B cell (primary cell): ENCODE results near the gene KRT75. TPM values are rescaled to one million over a fixed set of nuclear protein-coding genes. Genes with fewer than 3 reads are reported as not detected.

Source experiments
- ATAC-seq: fragments of 200-7000 bp; cut with Tn5 transposase; one replicate; pipeline ENCODE4 v1.10.0; 2021; ENCODE audit warnings: low read depth, mild to moderate bottlenecking, moderate number of reproducible peaks, moderate library complexity
- CTCF ChIA-PET: fragments of 350-600 bp; sonication (Branson Sonifier 250); formaldehyde crosslinking; loops from one replicate; lab custom pipeline; 2021; ENCODE audit warnings: antibody characterized with exemption, inconsistent platforms; lab: Charles Lee
- POLR2A ChIA-PET: fragments of 350-600 bp; sonication (Branson Sonifier 250); formaldehyde crosslinking; loops from one replicate; lab custom pipeline; 2021; ENCODE audit warnings: antibody characterized with exemption; lab: Charles Lee
- DNase-seq: peaks from one replicate; pipeline ENCODE4 v3.0.0; 2013
- H2AFZ ChIP-seq: 2 replicates; pipeline ENCODE4 v1.6.1; 2012; ENCODE audit warnings: mild to moderate bottlenecking, low read depth, low read length; ENCODE audit not compliant: insufficient read depth, poor library complexity, severe bottlenecking
- H3K27ac ChIP-seq, 2 donors: 1 replicate in 1 of 2; 2 replicates in 1 of 2; pipeline ENCODE4 v1.5.1; 2012 to 2013; ENCODE audit warnings: low read length in 2 of 2, mild to moderate bottlenecking in 2 of 2, moderate library complexity in 1 of 2
- H3K27me3 ChIP-seq, 4 experiments: fragments of 200-600 bp in 1 of 4; sonication (generic) in 1 of 4; replicated peaks in 1 of 4; 1 replicate in 2 of 4; 2 replicates in 2 of 4; pipeline versions ENCODE4 v1.6.1 to v1.7.0; 2013 to 2016; ENCODE audit warnings: low read length in 3 of 4, mild to moderate bottlenecking in 2 of 4, mixed read lengths in 1 of 4, moderate library complexity in 1 of 4; ENCODE audit not compliant: insufficient read depth in 4 of 4, control insufficient read depth in 3 of 4; ENCODE audit errors: control extremely low read depth in 1 of 4
- H3K36me3 ChIP-seq, 2 experiments: replicated peaks in 1 of 2; 1 replicate in 1 of 2; 2 replicates in 1 of 2; pipeline versions ENCODE4 v1.6.1 to v1.7.1; 2013; ENCODE audit warnings: low read length in 1 of 2; ENCODE audit not compliant: insufficient read depth in 2 of 2, control insufficient read depth in 1 of 2; ENCODE audit errors: control extremely low read depth in 1 of 2, extremely low read depth in 1 of 2
- H3K4me1 ChIP-seq, 2 donors: fragments of 200-600 bp in 1 of 2; sonication (generic) in 1 of 2; 1 replicate in 1 of 2; 2 replicates in 1 of 2; pipeline versions ENCODE4 v1.5.1 to v1.6.1; 2013 to 2017; ENCODE audit warnings: low read length in 2 of 2; ENCODE audit not compliant: control insufficient read depth in 2 of 2, insufficient read depth in 2 of 2
- H3K4me2 ChIP-seq: replicated peaks from 2 replicates; pipeline ENCODE3; 2012; ENCODE audit warnings: mild to moderate bottlenecking, low read depth, low read length; ENCODE audit not compliant: poor library complexity, severe bottlenecking
- H3K4me3 ChIP-seq, 5 experiments: fragments of 200-600 bp in 1 of 5; sonication (generic) in 1 of 5; 1 replicate in 3 of 5; 2 replicates in 2 of 5; pipeline versions ENCODE4 v1.5.1 to v1.7.0; 2011 to 2016; ENCODE audit warnings: low read length in 4 of 5, mild to moderate bottlenecking in 4 of 5, low read depth in 2 of 5, control low read depth in 1 of 5, moderate library complexity in 1 of 5; ENCODE audit not compliant: insufficient read depth in 1 of 5; ENCODE audit errors: control extremely low read depth in 1 of 5, extremely low read depth in 1 of 5
- H3K79me2 ChIP-seq: fragments of 200-600 bp; sonication (generic); one replicate; pipeline ENCODE4 v1.6.0; 2016; ENCODE audit warnings: low read length; ENCODE audit not compliant: control insufficient read depth, insufficient read depth
- H3K9ac ChIP-seq: fragments of 200-600 bp; sonication (generic); 2 replicates; pipeline ENCODE4 v1.6.1; 2017; ENCODE audit warnings: mild to moderate bottlenecking, low read length, moderate library complexity
- H3K9me3 ChIP-seq, 3 donors: one replicate each; pipeline versions ENCODE4 v1.6.1 to v1.7.1; 2013; ENCODE audit warnings: low read length in 2 of 3; ENCODE audit not compliant: control insufficient read depth in 2 of 3, insufficient read depth in 1 of 3; ENCODE audit errors: control extremely low read depth in 1 of 3
- H4K20me1 ChIP-seq: 2 replicates; pipeline ENCODE4 v1.6.0; 2012; ENCODE audit warnings: mild to moderate bottlenecking, low read length; ENCODE audit not compliant: insufficient read depth, control insufficient read depth, poor library complexity, severe bottlenecking
- H3K27ac Mint-ChIP-seq: one replicate; pipeline ENCODE4 v1.8.0; 2021; ENCODE audit warnings: mixed read lengths
- H3K27me3 Mint-ChIP-seq: one replicate; pipeline ENCODE4 v1.8.0; 2021; ENCODE audit warnings: mixed read lengths
- H3K4me1 Mint-ChIP-seq: one replicate; pipeline ENCODE4 v1.8.0; 2021; ENCODE audit warnings: mixed read lengths
- H3K4me3 Mint-ChIP-seq: one replicate; pipeline ENCODE4 v1.8.0; 2021; ENCODE audit warnings: mixed read lengths
- H3K9me3 Mint-ChIP-seq: one replicate; pipeline ENCODE4 v1.8.0; 2022; ENCODE audit warnings: mixed read lengths; ENCODE audit not compliant: insufficient read depth
- CTCF ChIP-seq: fragments of 200-600 bp; IDR thresholded peaks from one replicate; pipeline ENCODE4 v1.8.0; 2022; ENCODE audit warnings: antibody characterized with exemption, mild to moderate bottlenecking
- EZH2 ChIP-seq: IDR thresholded peaks from 2 replicates; pipeline ENCODE4 v1.6.1; 2012; ENCODE audit warnings: borderline replicate concordance, low read depth, mild to moderate bottlenecking, moderate library complexity, low read length; ENCODE audit not compliant: insufficient read depth, poor library complexity, severe bottlenecking
- WGBS: methylation state at CpG from one replicate; pipeline ENCODE4 v1.1.5; 2013; ENCODE audit warnings: missing lambda C conversion rate; ENCODE audit not compliant: insufficient coverage; 5-methylcytosine and 5-hydroxymethylcytosine counted together
- intact Hi-C: fragments of 100-400 bp; cut with micrococcal nuclease; formaldehyde crosslinking; loops from one replicate; pipeline ENCODE4 v1.10.0; 2022
- polyA minus RNA-seq: library from RNA; depleted of rRNA, polyadenylated mRNA; stranded (reverse); fragments of >200 nt; gene quantifications from 2 replicates; pipeline ENCODE4 v1.2.3, GENCODE V29; 2012
- polyA plus RNA-seq: library from polyadenylated mRNA; depleted of rRNA; stranded (reverse); fragments of >200 nt; gene quantifications from 2 replicates; pipeline ENCODE4 v1.2.3, GENCODE V29; 2012
- total RNA-seq, 2 donors: library from RNA; stranded (reverse); fragments of 120-200 nt in 1 of 2; gene quantifications; 1 replicate in 1 of 2; 2 replicates in 1 of 2; pipeline versions ENCODE4 v1.2.3 to v1.2.4, GENCODE V29; 2013 to 2022

KRT75 gene
- not detected in 2 replicates for total RNA-seq
- not detected for total RNA-seq (2013)
- polyA plus RNA-seq, result not detected in 2 replicates
- not detected in 2 replicates for polyA minus RNA-seq

GRCh38 chr12:52434081-52434733 is at the start of gene KRT75:
KRT75 (minus strand) TSS chr12:52434371; CDS start chr12:52434304, 67 bp downstream.
- Histone ChIP-seq H3K79me2 (no peaks in the 10 kb centered on the region), H3K4me2 (no peak within 1 kb of the TSS), H2AFZ (no peak within 1 kb of the TSS), H3K4me1 (no peaks in the 10 kb centered on the region), H3K27ac (no peak within 1 kb of the TSS), H3K4me3 (no peak within 1 kb of the TSS), H3K36me3 (no peaks in the 10 kb centered on the region), H3K27me3 (peaks cover 0 to 2% (median 1%) of the 10 kb centered on the region in 4 experiments), H4K20me1 (no peaks in the 10 kb centered on the region), H3K9ac (no peak within 1 kb of the TSS), H3K9me3 (peaks cover 0 to 5% (median 0%) of the 10 kb centered on the region in 3 donors)
- no peak for TF ChIP-seq CTCF
- TF ChIP-seq EZH2, result no peak
- POLR2A ChIA-PET, result no interaction called here
- no peak for DNase-seq
- Mint-ChIP-seq H3K27me3 (peaks cover 21% of the 10 kb centered on the region), H3K9me3 (no peaks in the 10 kb centered on the region), H3K27ac (no peak within 1 kb of the TSS), H3K4me1 (no peaks in the 10 kb centered on the region), H3K4me3 (no peak within 1 kb of the TSS)
- no peak for ATAC-seq
- CTCF ChIA-PET, result no interaction called here
- intact Hi-C loops, result no loop called here
- WGBS, result 87% methylated on average over 20 of the region's 20 CpGs

GRCh38 chr12:52480073-52480472 is 45.9 kb upstream of the KRT75 start:
- WGBS, result 67% methylated on average over 3 of the region's 3 CpGs
- ChIA-PET CTCF (interaction anchor here (1.7 kb wide), 1 partner anchor 20 kb away, joined by 3 read pairs; no protein-coding TSS in a partner anchor), POLR2A (no interaction called here)
- intact Hi-C loops, result no loop called here
- peaks cover 31% of the 10 kb centered on the region for H3K27me3 Mint-ChIP-seq
- H3K9me3 ChIP-seq, result peaks cover 1 to 6% (median 3%) of the 10 kb centered on the region in 3 donors
- no peak overlapping the region for H3K4me3 Mint-ChIP-seq
- H3K27me3 ChIP-seq, result no peaks in the 10 kb centered on the region
- no peaks in the 10 kb centered on the region for H4K20me1 ChIP-seq
- no peaks in the 10 kb centered on the region for H3K79me2 ChIP-seq
- no peak overlapping the region for H2AFZ ChIP-seq
- H3K4me1 ChIP-seq, result no peaks in the 10 kb centered on the region
- H3K4me1 Mint-ChIP-seq, result no peaks in the 10 kb centered on the region
- no peak overlapping the region for H3K4me3 ChIP-seq
- ATAC-seq (no peak), DNase-seq (no peak)
- no peaks in the 10 kb centered on the region for H3K36me3 ChIP-seq
- H3K27ac ChIP-seq, result no peak overlapping the region
- H3K27ac Mint-ChIP-seq, result no peak overlapping the region
- peaks cover 22% of the 10 kb centered on the region for H3K9me3 Mint-ChIP-seq
- H3K4me2 ChIP-seq, result no peak overlapping the region
- no peak overlapping the region for H3K9ac ChIP-seq
- no peak for TF ChIP-seq CTCF
- no peak for TF ChIP-seq EZH2
